SK-N-SH (cell line): ENCODE results near the gene KCNMB1. TPM values are rescaled to one million over a fixed set of nuclear protein-coding genes. Genes with fewer than 3 reads are reported as not detected.

Experiments used
- CTCF ChIA-PET: fragments of 300-600, 350-600 bp; formaldehyde crosslinking; extraction: SDS; loops from one replicate; lab custom pipeline; 2021; lab: Yijun Ruan, JAX
- POLR2A ChIA-PET: fragments of 350-600 bp; sonication (Branson Sonifier 250); formaldehyde crosslinking; extraction: SDS; loops from one replicate; lab custom pipeline; 2020; ENCODE audit warnings: antibody characterized with exemption, inconsistent platforms; lab: Yijun Ruan, JAX
- DNase-seq: peaks from one replicate; pipeline ENCODE4 v3.0.0; 2012
- H2AFZ ChIP-seq: fragments of 200-600 bp; sonication (generic); 2 replicates; pipeline ENCODE4 v1.8.1; 2016; ENCODE audit warnings: antibody characterized with exemption, mild to moderate bottlenecking, low read depth
- H3F3A ChIP-seq: fragments of 200-600 bp; sonication (generic); replicated peaks from 2 replicates; pipeline ENCODE3; 2016; ENCODE audit warnings: antibody characterized with exemption, mild to moderate bottlenecking; ENCODE audit not compliant: insufficient read depth
- H3K27ac ChIP-seq, 2 experiments: fragments of 200-500 bp in 1 of 2; fragments of 200-600 bp in 1 of 2; sonication (Bioruptor generic) in 1 of 2; sonication (generic), shearing (Covaris generic) in 1 of 2; 2 replicates each; pipeline versions ENCODE4 v1.5.1 to v1.6.1; 2014 to 2016; ENCODE audit warnings: low read depth in 2 of 2, inconsistent platforms in 1 of 2, low read length in 1 of 2, mild to moderate bottlenecking in 1 of 2, mixed read lengths in 1 of 2
- H3K27me3 ChIP-seq: fragments of 200-600 bp; sonication (generic), shearing (Covaris generic); 2 replicates; pipeline ENCODE4 v1.6.1; 2016; ENCODE audit warnings: mixed run types; ENCODE audit not compliant: insufficient read depth
- H3K36me3 ChIP-seq, 2 experiments: fragments of 200-500 bp in 1 of 2; fragments of 200-600 bp in 1 of 2; sonication (Bioruptor generic) in 1 of 2; sonication (generic) in 1 of 2; replicated peaks in 1 of 2; 2 replicates each; pipeline versions ENCODE3 to v1.5.1; 2014 to 2016; ENCODE audit warnings: low read length in 1 of 2, mild to moderate bottlenecking in 1 of 2; ENCODE audit not compliant: insufficient read depth in 2 of 2, control insufficient read depth in 1 of 2
- H3K4me1 ChIP-seq, 2 experiments: fragments of 200-500 bp in 1 of 2; fragments of 200-600 bp in 1 of 2; sonication (Bioruptor generic) in 1 of 2; sonication (generic), shearing (Covaris generic) in 1 of 2; 2 replicates each; pipeline versions ENCODE4 v1.5.1 to v1.6.1; 2014 to 2016; ENCODE audit warnings: low read depth in 1 of 2, low read length in 1 of 2, mixed run types in 1 of 2; ENCODE audit not compliant: insufficient read depth in 2 of 2, control insufficient read depth in 1 of 2
- H3K4me2 ChIP-seq: fragments of 200-600 bp; sonication (generic), shearing (Covaris generic); 2 replicates; pipeline ENCODE4 v1.6.1; 2017; ENCODE audit warnings: mixed run types
- H3K4me3 ChIP-seq, 2 experiments: fragments of 200-500 bp in 1 of 2; fragments of 200-600 bp in 1 of 2; sonication (Bioruptor generic) in 1 of 2; sonication (generic), shearing (Covaris generic) in 1 of 2; 2 replicates each; pipeline versions ENCODE4 v1.5.1 to v1.8.1; 2014 to 2016; ENCODE audit warnings: low read depth in 2 of 2, inconsistent platforms in 1 of 2, low read length in 1 of 2, mild to moderate bottlenecking in 1 of 2, mixed read lengths in 1 of 2, moderate library complexity in 1 of 2
- H3K79me2 ChIP-seq: fragments of 200-600 bp; sonication (generic); 2 replicates; pipeline ENCODE4 v1.8.1; 2017; ENCODE audit warnings: mild to moderate bottlenecking; ENCODE audit not compliant: insufficient read depth
- H3K9ac ChIP-seq: fragments of 200-600 bp; sonication (generic); 2 replicates; pipeline ENCODE4 v1.6.1; 2017; ENCODE audit warnings: mixed run types
- H3K9me2 ChIP-seq: fragments of 200-600 bp; sonication (generic); 2 replicates; pipeline ENCODE4 v1.6.1; 2017; ENCODE audit warnings: mixed run types
- H3K9me3 ChIP-seq: fragments of 200-600 bp; sonication (generic); 2 replicates; pipeline ENCODE4 v1.6.1; 2017; ENCODE audit warnings: mixed run types, mild to moderate bottlenecking, moderate library complexity
- H4K20me1 ChIP-seq: fragments of 200-600 bp; sonication (generic); 2 replicates; pipeline ENCODE4 v1.6.1; 2017; ENCODE audit warnings: mild to moderate bottlenecking, mixed run types; ENCODE audit not compliant: insufficient read depth
- ELF1 ChIP-seq: IDR thresholded peaks from 2 replicates; pipeline ENCODE4 v1.4.0; 2012
- EP300 ChIP-seq, 2 experiments: IDR thresholded peaks; 2 replicates each; pipeline versions ENCODE4 v1.4.0 to v1.6.1; 2012; ENCODE audit warnings: borderline replicate concordance in 1 of 2, low read depth in 1 of 2, low read length in 1 of 2
- MEF2A ChIP-seq: IDR thresholded peaks from 2 replicates; pipeline ENCODE4 v1.4.0; 2012; ENCODE audit warnings: low read depth, borderline replicate concordance
- MXI1 ChIP-seq: IDR thresholded peaks from 2 replicates; pipeline ENCODE4 v1.6.1; 2012; ENCODE audit warnings: mild to moderate bottlenecking, low read depth, low read length, improper control_type of control experiment
- NFIC ChIP-seq: IDR thresholded peaks from 2 replicates; pipeline ENCODE4 v1.4.0; 2012; ENCODE audit warnings: borderline replicate concordance
- NRF1 ChIP-seq: IDR thresholded peaks from 2 replicates; pipeline ENCODE4 v1.6.1; 2012; ENCODE audit warnings: low read depth, mild to moderate bottlenecking, low read length
- POLR2AphosphoS5 ChIP-seq: IDR thresholded peaks from 2 replicates; pipeline ENCODE4 v1.6.1; 2012; ENCODE audit warnings: low read depth, low read length
- RAD21 ChIP-seq: IDR thresholded peaks from 2 replicates; pipeline ENCODE4 v1.6.1; 2012; ENCODE audit warnings: mild to moderate bottlenecking, low read length
- SMC3 ChIP-seq: IDR thresholded peaks from 2 replicates; pipeline ENCODE4 v1.6.1; 2012; ENCODE audit warnings: low read depth, low read length, improper control_type of control experiment
- TCF12 ChIP-seq: IDR thresholded peaks from 2 replicates; pipeline ENCODE4 v1.4.0; 2012
- WGBS: methylation state at CpG from one replicate; pipeline ENCODE4 v1.1.6; 2017; ENCODE audit warnings: low lambda C conversion rate; 5-methylcytosine and 5-hydroxymethylcytosine counted together
- polyA plus RNA-seq, 3 experiments: library from polyadenylated mRNA; depleted of rRNA; stranded (reverse); fragments of >200 nt; gene quantifications; 2 replicates each; pipeline ENCODE4 v1.2.3, GENCODE V29; 2012
- TF ChIP-seq, protein P1 (sequence below): fragments of 200-600 bp; sonication (generic); IDR thresholded peaks from 2 replicates; pipeline ENCODE4 v1.6.1; 2017; ENCODE audit warnings: antibody characterized with exemption, mild to moderate bottlenecking, moderate library complexity
- TF ChIP-seq, protein P2 (sequence below): IDR thresholded peaks from 2 replicates; pipeline ENCODE4 v1.4.0; 2012; ENCODE audit warnings: low read depth, borderline replicate concordance
- TF ChIP-seq, protein P3 (sequence below): fragments of 150-350 bp; IDR thresholded peaks from 2 replicates; pipeline ENCODE4 v1.6.1; 2017; ENCODE audit warnings: antibody characterized with exemption, low read length, low read depth, borderline replicate concordance

KCNMB1 gene
- polyA plus RNA-seq, 1 of the 3 experiments (the other 2 are of a cell fraction), result not detected

DNA sequence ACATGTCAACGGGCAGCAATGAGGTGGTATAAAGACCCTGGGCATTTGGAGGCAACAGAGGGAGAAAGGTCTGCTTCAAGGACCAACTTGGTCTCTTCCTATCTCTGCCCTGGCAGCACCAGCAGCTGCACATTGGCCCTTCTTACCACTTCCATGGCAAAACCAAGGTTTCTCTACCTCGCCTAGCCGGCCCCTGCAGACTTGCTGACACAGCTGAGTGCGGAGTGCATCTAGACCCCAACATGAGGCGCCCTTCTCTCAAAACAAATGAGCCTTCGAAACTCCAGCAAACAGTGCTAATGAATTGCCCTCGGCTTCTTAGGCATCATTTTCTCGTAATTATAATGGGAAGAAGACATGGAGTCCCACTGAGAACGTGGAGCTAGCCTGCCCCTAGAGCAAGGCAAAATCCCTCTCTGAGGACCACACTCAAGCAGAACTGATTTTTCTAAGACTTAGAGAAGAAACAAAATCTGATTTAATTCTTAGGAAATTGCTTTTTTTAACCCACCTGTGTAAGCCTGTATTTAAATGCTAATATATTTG, 42.1 kb downstream of the KCNMB1 start:
- CTCF ChIA-PET, result interaction anchor here (0.6 to 2.6 kb wide), 5 partner anchors 74 to 646 kb away, joined by 3 to 25 read pairs (median 4); no protein-coding TSS in a partner anchor
- H3K9ac ChIP-seq, result no peak overlapping the region
- WGBS, result 63% methylated on average over 9 of the region's 9 CpGs

DNA sequence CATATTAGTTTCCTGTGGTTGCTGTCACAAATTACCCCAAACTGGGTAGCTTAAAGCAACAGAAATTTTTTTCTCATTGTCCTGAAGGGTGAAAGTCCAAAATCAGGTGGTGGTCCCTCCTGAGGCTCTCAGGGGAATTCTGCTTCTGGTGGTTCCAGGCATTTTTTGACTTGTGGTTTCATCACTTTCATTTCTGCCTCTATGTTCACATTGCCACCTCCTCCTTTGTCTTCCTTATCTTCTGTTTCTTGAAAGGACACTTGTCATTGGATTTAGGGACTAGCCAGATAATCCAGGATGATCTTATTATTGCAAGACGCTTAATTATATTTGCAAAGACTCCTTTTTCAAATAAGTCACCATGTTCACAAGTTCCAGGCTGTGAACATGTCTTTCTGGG, 43.2 kb downstream of the KCNMB1 start:
- no peaks in the 10 kb centered on the region for H3K9me2 ChIP-seq
- peaks cover 0 to 3% of the 10 kb centered on the region in 2 experiments; a peak in 1 of 4 replicates for H3K4me1 ChIP-seq
- H3K4me2 ChIP-seq, result no peak overlapping the region
- DNase-seq, result no peak
- no peak overlapping the region for H2AFZ ChIP-seq
- no peaks in the 10 kb centered on the region for H3K9me3 ChIP-seq
- WGBS, result 12% methylated on average over 1 of the region's 1 CpG
- no peaks in the 10 kb centered on the region for H3K36me3 ChIP-seq
- no peaks in the 10 kb centered on the region for H3F3A ChIP-seq
- H4K20me1 ChIP-seq, result no peaks in the 10 kb centered on the region
- no peak overlapping the region for H3K4me3 ChIP-seq
- no peak overlapping the region for H3K9ac ChIP-seq
- H3K27ac ChIP-seq, result no peak overlapping the region
- H3K27me3 ChIP-seq, result peaks cover 9% of the 10 kb centered on the region; the same call in 1 of the 2 replicates
- CTCF ChIA-PET, result no interaction called here
- POLR2A ChIA-PET, result no interaction called here
- TF ChIP-seq MXI1 (no peak), MEF2A (no peak), SMC3 (no peak), EP300 (IDR thresholded peaks at IDR 0.05; ENCODE audit: borderline replicate concordance in 1 of 2, low read depth in 1 of 2, low read length in 1 of 2) (no peak), POLR2AphosphoS5 (no peak), RAD21 (no peak), NFIC (no peak)
- TF ChIP-seq, protein P1, sequence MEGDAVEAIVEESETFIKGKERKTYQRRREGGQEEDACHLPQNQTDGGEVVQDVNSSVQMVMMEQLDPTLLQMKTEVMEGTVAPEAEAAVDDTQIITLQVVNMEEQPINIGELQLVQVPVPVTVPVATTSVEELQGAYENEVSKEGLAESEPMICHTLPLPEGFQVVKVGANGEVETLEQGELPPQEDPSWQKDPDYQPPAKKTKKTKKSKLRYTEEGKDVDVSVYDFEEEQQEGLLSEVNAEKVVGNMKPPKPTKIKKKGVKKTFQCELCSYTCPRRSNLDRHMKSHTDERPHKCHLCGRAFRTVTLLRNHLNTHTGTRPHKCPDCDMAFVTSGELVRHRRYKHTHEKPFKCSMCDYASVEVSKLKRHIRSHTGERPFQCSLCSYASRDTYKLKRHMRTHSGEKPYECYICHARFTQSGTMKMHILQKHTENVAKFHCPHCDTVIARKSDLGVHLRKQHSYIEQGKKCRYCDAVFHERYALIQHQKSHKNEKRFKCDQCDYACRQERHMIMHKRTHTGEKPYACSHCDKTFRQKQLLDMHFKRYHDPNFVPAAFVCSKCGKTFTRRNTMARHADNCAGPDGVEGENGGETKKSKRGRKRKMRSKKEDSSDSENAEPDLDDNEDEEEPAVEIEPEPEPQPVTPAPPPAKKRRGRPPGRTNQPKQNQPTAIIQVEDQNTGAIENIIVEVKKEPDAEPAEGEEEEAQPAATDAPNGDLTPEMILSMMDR, result no peak
- TF ChIP-seq, protein P2, sequence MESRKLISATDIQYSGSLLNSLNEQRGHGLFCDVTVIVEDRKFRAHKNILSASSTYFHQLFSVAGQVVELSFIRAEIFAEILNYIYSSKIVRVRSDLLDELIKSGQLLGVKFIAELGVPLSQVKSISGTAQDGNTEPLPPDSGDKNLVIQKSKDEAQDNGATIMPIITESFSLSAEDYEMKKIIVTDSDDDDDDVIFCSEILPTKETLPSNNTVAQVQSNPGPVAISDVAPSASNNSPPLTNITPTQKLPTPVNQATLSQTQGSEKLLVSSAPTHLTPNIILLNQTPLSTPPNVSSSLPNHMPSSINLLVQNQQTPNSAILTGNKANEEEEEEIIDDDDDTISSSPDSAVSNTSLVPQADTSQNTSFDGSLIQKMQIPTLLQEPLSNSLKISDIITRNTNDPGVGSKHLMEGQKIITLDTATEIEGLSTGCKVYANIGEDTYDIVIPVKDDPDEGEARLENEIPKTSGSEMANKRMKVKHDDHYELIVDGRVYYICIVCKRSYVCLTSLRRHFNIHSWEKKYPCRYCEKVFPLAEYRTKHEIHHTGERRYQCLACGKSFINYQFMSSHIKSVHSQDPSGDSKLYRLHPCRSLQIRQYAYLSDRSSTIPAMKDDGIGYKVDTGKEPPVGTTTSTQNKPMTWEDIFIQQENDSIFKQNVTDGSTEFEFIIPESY, result no peak
- H3K79me2 ChIP-seq, result no peaks in the 10 kb centered on the region

More for the DNA sequence above, 42.1 kb downstream of the KCNMB1 start:
- H2AFZ ChIP-seq, result no peak overlapping the region
- H3K27me3 ChIP-seq, result peaks cover 9% of the 10 kb centered on the region; the same call in 1 of the 2 replicates
- H4K20me1 ChIP-seq, result no peaks in the 10 kb centered on the region
- no peak overlapping the region for H3K4me3 ChIP-seq
- POLR2A ChIA-PET, result no interaction called here
- DNase-seq, result no peak
- no peaks in the 10 kb centered on the region for H3K9me3 ChIP-seq
- peaks cover 0 to 3% of the 10 kb centered on the region in 2 experiments; a peak in 1 of 4 replicates for H3K4me1 ChIP-seq
- no peaks in the 10 kb centered on the region for H3K9me2 ChIP-seq
- H3F3A ChIP-seq, result no peaks in the 10 kb centered on the region
- no peak for TF ChIP-seq ELF1
- TF ChIP-seq NRF1, result no peak
- no peak for TF ChIP-seq TCF12
- TF ChIP-seq, protein P3, sequence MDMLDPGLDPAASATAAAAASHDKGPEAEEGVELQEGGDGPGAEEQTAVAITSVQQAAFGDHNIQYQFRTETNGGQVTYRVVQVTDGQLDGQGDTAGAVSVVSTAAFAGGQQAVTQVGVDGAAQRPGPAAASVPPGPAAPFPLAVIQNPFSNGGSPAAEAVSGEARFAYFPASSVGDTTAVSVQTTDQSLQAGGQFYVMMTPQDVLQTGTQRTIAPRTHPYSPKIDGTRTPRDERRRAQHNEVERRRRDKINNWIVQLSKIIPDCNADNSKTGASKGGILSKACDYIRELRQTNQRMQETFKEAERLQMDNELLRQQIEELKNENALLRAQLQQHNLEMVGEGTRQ, result no peak
- no peak overlapping the region for H3K4me2 ChIP-seq
- no peaks in the 10 kb centered on the region for H3K79me2 ChIP-seq
- no peak overlapping the region for H3K27ac ChIP-seq
- no peaks in the 10 kb centered on the region for H3K36me3 ChIP-seq
